ENCODE data around the gene FAM89B.
A peak's percentile ranks its signal among the peaks of the same experiment; 100 is the strongest.
"Not testable (repeated sequence)": the region's sequence is repeated elsewhere in the genome, so short reads cannot be mapped to it uniquely, and the experiment has no call there.

Gene FAM89B

GRCh38 chr11:65562788-65563187 lies 9.6 kb upstream of the FAM89B start:
- Histone ChIP-seq H2BK5ac (ENCODE audit: low read length) (no peak overlapping the region), H3K4me1 (ENCODE audit: control insufficient read depth, low read depth, low read length) (peaks cover 9% of the 10 kb centered on the region), H3K23ac (ENCODE audit: low read length) (no peak overlapping the region), H3K9ac (ENCODE audit: low read length) (no peak overlapping the region), H2BK120ac (ENCODE audit: low read depth, low read length) (no peak overlapping the region), H4K5ac (ENCODE audit: low read length) (no peak overlapping the region), H3K36me3 (ENCODE audit: control insufficient read depth, insufficient read depth, low read length) (no peaks in the 10 kb centered on the region), H3K4me3 (ENCODE audit: low read length) (no peak overlapping the region), H4K8ac (ENCODE audit: low read depth, low read length) (no peak overlapping the region), H3K79me1 (ENCODE audit: low read length) (no peaks in the 10 kb centered on the region), H3K79me2 (ENCODE audit: control insufficient read depth, insufficient read depth, low read length) (no peaks in the 10 kb centered on the region), H2AK5ac (ENCODE audit: low read length) (no peak overlapping the region), H2BK15ac (replicated peaks; ENCODE audit: low read depth) (no peak overlapping the region), H3K27ac (ENCODE audit: low read depth, low read length) (no peak overlapping the region), H3K27me3 (ENCODE audit: insufficient read depth, low read length, poor library complexity) (no peaks in the 10 kb centered on the region), H3K56ac (ENCODE audit: low read length) (no peak overlapping the region), H3K4me2 (ENCODE audit: low read length) (no peak overlapping the region), H3K4ac (ENCODE audit: low read depth, low read length) (no peak overlapping the region), H3K18ac (ENCODE audit: low read length) (no peak overlapping the region)
- DNase-seq = no peak
- no CpG with 5 or more reads among the region's 9 CpGs for WGBS (ENCODE audit: extremely low coverage, insufficient coverage, low lambda C conversion rate)

- Histone ChIP-seq H3K36me3 (ENCODE audit: control insufficient read depth, insufficient read depth, low read length) (no peaks in the 10 kb centered on the region), H2AK5ac (ENCODE audit: low read length) (no peak overlapping the region), H3K79me2 (ENCODE audit: control insufficient read depth, insufficient read depth, low read length) (no peaks in the 10 kb centered on the region), H3K18ac (ENCODE audit: low read length) (no peak overlapping the region), H2BK15ac (replicated peaks; ENCODE audit: low read depth) (no peak overlapping the region), H2BK5ac (ENCODE audit: low read length) (no peak overlapping the region), H3K4me1 (ENCODE audit: control insufficient read depth, low read depth, low read length) (peaks cover 9% of the 10 kb centered on the region), H3K27me3 (ENCODE audit: insufficient read depth, low read length, poor library complexity) (no peaks in the 10 kb centered on the region), H2BK120ac (ENCODE audit: low read depth, low read length) (no peak overlapping the region), H3K27ac (ENCODE audit: low read depth, low read length) (no peak overlapping the region), H4K8ac (ENCODE audit: low read depth, low read length) (no peak overlapping the region), H3K79me1 (ENCODE audit: low read length) (no peaks in the 10 kb centered on the region), H3K4me3 (ENCODE audit: low read length) (no peak overlapping the region), H4K5ac (ENCODE audit: low read length) (no peak overlapping the region), H3K56ac (ENCODE audit: low read length) (no peak overlapping the region), H3K23ac (ENCODE audit: low read length) (no peak overlapping the region), H3K9ac (ENCODE audit: low read length) (no peak overlapping the region), H3K4me2 (ENCODE audit: low read length) (no peak overlapping the region), H3K4ac (ENCODE audit: low read depth, low read length) (no peak overlapping the region)
- WGBS (ENCODE audit: extremely low coverage, insufficient coverage, low lambda C conversion rate) = no CpG with 5 or more reads among the region's 4 CpGs
- DNase-seq = no peak
Measured at GRCh38 chr11:65563601-65564000, 8.7 kb upstream of the FAM89B start.

GRCh38 chr11:65564879-65565559 lies 7.3 kb upstream of the FAM89B start:
- not testable (repeated sequence) for H4K8ac ChIP-seq (ENCODE audit: low read depth, low read length); H3K79me2 ChIP-seq (ENCODE audit: control insufficient read depth, insufficient read depth, low read length); H3K18ac ChIP-seq (ENCODE audit: low read length); H3K27me3 ChIP-seq (ENCODE audit: insufficient read depth, low read length, poor library complexity); H3K36me3 ChIP-seq (ENCODE audit: control insufficient read depth, insufficient read depth, low read length); H3K56ac ChIP-seq (ENCODE audit: low read length); H3K4ac ChIP-seq (ENCODE audit: low read depth, low read length); H3K27ac ChIP-seq (ENCODE audit: low read depth, low read length); H3K9ac ChIP-seq (ENCODE audit: low read length); H3K4me3 ChIP-seq (ENCODE audit: low read length); H2BK5ac ChIP-seq (ENCODE audit: low read length); DNase-seq; H2BK120ac ChIP-seq (ENCODE audit: low read depth, low read length); H3K23ac ChIP-seq (ENCODE audit: low read length); H2AK5ac ChIP-seq (ENCODE audit: low read length); H2BK15ac ChIP-seq (replicated peaks; ENCODE audit: low read depth); H3K4me2 ChIP-seq (ENCODE audit: low read length); H3K79me1 ChIP-seq (ENCODE audit: low read length); H4K5ac ChIP-seq (ENCODE audit: low read length)
- peaks cover 10% of the 10 kb centered on the region for H3K4me1 ChIP-seq (ENCODE audit: control insufficient read depth, low read depth, low read length)
- WGBS (ENCODE audit: extremely low coverage, insufficient coverage, low lambda C conversion rate) = no CpG with 5 or more reads among the region's 12 CpGs

GRCh38 chr11:65565624-65566453 lies 6.5 kb upstream of the FAM89B start:
- Histone ChIP-seq H3K56ac (ENCODE audit: low read length) (no peak overlapping the region), H3K9ac (ENCODE audit: low read length) (no peak overlapping the region), H2AK5ac (ENCODE audit: low read length) (no peak overlapping the region), H3K18ac (ENCODE audit: low read length) (no peak overlapping the region), H3K79me1 (ENCODE audit: low read length) (peaks cover 4% of the 10 kb centered on the region), H3K27ac (ENCODE audit: low read depth, low read length) (no peak overlapping the region), H3K36me3 (ENCODE audit: control insufficient read depth, insufficient read depth, low read length) (no peaks in the 10 kb centered on the region), H3K27me3 (ENCODE audit: insufficient read depth, low read length, poor library complexity) (no peaks in the 10 kb centered on the region), H3K4me1 (ENCODE audit: control insufficient read depth, low read depth, low read length) (peaks cover 7% of the 10 kb centered on the region), H2BK5ac (ENCODE audit: low read length) (no peak overlapping the region), H3K23ac (ENCODE audit: low read length) (no peak overlapping the region), H4K5ac (ENCODE audit: low read length) (no peak overlapping the region), H3K4me3 (ENCODE audit: low read length) (no peak overlapping the region), H4K8ac (ENCODE audit: low read depth, low read length) (no peak overlapping the region), H3K4me2 (ENCODE audit: low read length) (no peak overlapping the region), H2BK15ac (replicated peaks; ENCODE audit: low read depth) (no peak overlapping the region), H3K4ac (ENCODE audit: low read depth, low read length) (no peak overlapping the region), H2BK120ac (ENCODE audit: low read depth, low read length) (no peak overlapping the region), H3K79me2 (ENCODE audit: control insufficient read depth, insufficient read depth, low read length) (peaks cover 5% of the 10 kb centered on the region)
- no peak for DNase-seq
- no CpG with 5 or more reads among the region's 7 CpGs for WGBS (ENCODE audit: extremely low coverage, insufficient coverage, low lambda C conversion rate)

- Histone ChIP-seq H3K56ac (ENCODE audit: low read length) (peak overlapping the region; percentile 98), H3K36me3 (ENCODE audit: control insufficient read depth, insufficient read depth, low read length) (no peaks in the 10 kb centered on the region), H3K4ac (ENCODE audit: low read depth, low read length) (peak overlapping the region; percentile 64), H2AK5ac (ENCODE audit: low read length) (no peak overlapping the region), H4K5ac (ENCODE audit: low read length) (no peak overlapping the region), H2BK15ac (replicated peaks; ENCODE audit: low read depth) (no peak overlapping the region), H2BK5ac (ENCODE audit: low read length) (no peak overlapping the region), H3K9ac (ENCODE audit: low read length) (peak overlapping the region; percentile 86), H3K23ac (ENCODE audit: low read length) (no peak overlapping the region), H3K4me1 (ENCODE audit: control insufficient read depth, low read depth, low read length) (peaks cover 9% of the 10 kb centered on the region), H2BK120ac (ENCODE audit: low read depth, low read length) (no peak overlapping the region), H3K18ac (ENCODE audit: low read length) (peak overlapping the region; percentile 22), H3K27me3 (ENCODE audit: insufficient read depth, low read length, poor library complexity) (no peaks in the 10 kb centered on the region), H3K79me2 (ENCODE audit: control insufficient read depth, insufficient read depth, low read length) (peaks cover 8% of the 10 kb centered on the region), H3K27ac (ENCODE audit: low read depth, low read length) (peak overlapping the region; percentile 84), H3K4me3 (ENCODE audit: low read length) (peak overlapping the region; percentile 65), H3K4me2 (ENCODE audit: low read length) (peak overlapping the region; percentile 81), H4K8ac (ENCODE audit: low read depth, low read length) (peak overlapping the region; percentile 76), H3K79me1 (ENCODE audit: low read length) (peaks cover 9% of the 10 kb centered on the region)
- DNase-seq = no peak
- no CpG with 5 or more reads among the region's 28 CpGs for WGBS (ENCODE audit: extremely low coverage, insufficient coverage, low lambda C conversion rate)
Measured at GRCh38 chr11:65569164-65569972, 3.0 kb upstream of the FAM89B start.
